Measurements from ENCODE around the gene MARVELD2.

Gene MARVELD2

DNA sequence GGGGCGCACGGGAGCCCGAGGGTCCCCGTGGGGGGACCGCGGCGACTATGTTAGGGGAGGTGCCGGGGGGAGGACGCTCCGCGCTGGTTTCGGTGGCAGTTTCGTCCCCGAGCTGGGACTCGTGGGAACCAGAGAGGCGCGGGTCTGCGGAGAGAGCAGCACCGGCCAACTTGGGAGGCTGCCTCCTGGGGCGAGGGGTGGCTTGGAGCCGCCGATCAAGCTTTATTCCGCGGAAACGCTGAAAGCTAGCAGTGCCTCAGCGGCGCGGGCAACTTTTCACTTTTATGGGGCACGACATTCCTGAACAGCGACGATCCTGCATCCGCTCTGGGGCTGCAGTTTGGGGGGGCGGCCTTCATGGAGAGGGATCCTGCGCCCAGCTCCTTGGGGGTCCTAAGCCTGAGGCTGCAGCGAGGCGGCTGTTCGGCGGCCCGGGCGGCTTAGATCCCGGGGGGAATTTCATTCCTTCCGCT, 78.0 kb downstream of the MARVELD2 start:
- no peak for DNase-seq (ENCODE audit: low read depth)

DNA sequence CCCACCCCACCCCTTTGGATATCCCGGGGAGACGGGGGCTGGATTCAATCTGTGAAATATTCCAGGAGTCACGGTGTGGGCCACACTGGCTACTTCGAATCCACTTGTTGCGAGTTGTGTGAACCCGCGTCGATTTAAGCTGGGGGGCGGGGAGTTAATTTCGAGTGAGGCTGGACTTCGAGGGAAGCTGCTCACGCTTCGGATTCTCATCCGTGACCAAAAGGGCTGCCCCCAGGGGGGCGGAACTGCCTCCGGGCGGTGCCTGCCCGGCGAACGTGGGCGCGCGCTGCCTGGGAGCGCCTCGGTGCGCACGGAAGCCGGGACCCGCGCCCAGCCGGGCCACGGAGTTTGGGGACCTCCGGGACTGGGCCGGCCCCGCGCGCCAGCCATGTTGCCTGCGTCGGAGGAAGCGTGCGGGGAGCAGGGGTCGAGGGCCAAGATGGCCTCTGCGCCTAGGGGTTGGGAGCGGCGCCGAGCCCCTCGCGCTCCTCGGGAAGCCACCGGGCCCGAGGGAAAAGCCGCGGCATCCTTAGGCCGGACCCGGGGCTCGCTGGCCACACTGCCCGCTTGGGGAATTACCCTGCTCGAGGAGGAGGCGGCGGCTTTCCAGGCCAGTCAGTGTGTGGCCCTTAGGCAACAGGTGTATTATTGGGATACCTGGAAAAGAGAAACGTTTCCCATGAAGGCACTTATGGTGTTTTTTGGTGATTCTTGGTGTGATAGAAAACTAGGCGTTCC, 78.6 kb downstream of the MARVELD2 start:
- no peak for DNase-seq (ENCODE audit: low read depth)

All from fibroblast of gingiva (primary cell).